Astrocyte (in vitro differentiated cells and primary cell): ENCODE results near the gene CCDC169.

Experiments used
- CTCF ChIP-seq: IDR thresholded peaks from 2 replicates; pipeline ENCODE4 v1.5.1; 2011; ENCODE audit warnings: low read depth, mild to moderate bottlenecking, inconsistent platforms, low read length, moderate library complexity; ENCODE audit not compliant: insufficient read depth
- EZH2 ChIP-seq: IDR thresholded peaks from 2 replicates; pipeline ENCODE4 v1.6.1; 2012; ENCODE audit warnings: mild to moderate bottlenecking, low read length, inconsistent platforms; ENCODE audit not compliant: insufficient read depth

- TF ChIP-seq EZH2 (no peak), CTCF (no peak)
Observed at GRCh38 chr13:36211567-36211966, 86.0 kb downstream of the CCDC169 start.
